Measurements from ENCODE around the gene SORCS3. TPM values are rescaled to one million over a fixed set of nuclear protein-coding genes. Genes with fewer than 3 reads are reported as not detected.

SORCS3 gene
- total and polyA plus RNA-seq, 2 of the 4 experiments (the other 2 are of a cell fraction), result not detected

GRCh38 chr10:105262666-105263065 is 621.6 kb downstream of the SORCS3 start:
- dilution Hi-C loops (cut with HindIII; ENCODE audit: low sequenced_read_pairs, unreplicated experiment), result no loop called here
- DNase-seq (no peak), ATAC-seq (ENCODE audit: low read depth) (no peak)
- ChIA-PET POLR2A (ENCODE audit: unreplicated experiment) (no interaction called here), CTCF (no interaction called here)
- H3K23ac ChIP-seq (ENCODE audit: low read depth, low read length), result no peak overlapping the region
- no peaks in the 10 kb centered on the region for H3K27me3 ChIP-seq (ENCODE audit: control insufficient read depth, insufficient read depth, low read length)
- H2BK20ac ChIP-seq (ENCODE audit: low read depth, low read length), result no peak overlapping the region
- H2BK15ac ChIP-seq (ENCODE audit: low read depth, low read length), result no peak overlapping the region
- no peak overlapping the region for H2AK5ac ChIP-seq (ENCODE audit: low read depth, low read length)
- no peak overlapping the region for H3K4me2 ChIP-seq (ENCODE audit: low read depth, low read length)
- no peaks in the 10 kb centered on the region for H3K4me1 ChIP-seq (ENCODE audit: control insufficient read depth, insufficient read depth, low read length)
- H2AK9ac ChIP-seq (replicated peaks; ENCODE audit: low read depth, low read length, poor library complexity), result no peak overlapping the region
- in situ Hi-C loops (cut with MboI; ENCODE audit: low sequenced_read_pairs), result no loop called here
- H3K79me1 ChIP-seq (ENCODE audit: low read depth in 1 of 2, low read length in 2 of 2), result no peaks in the 10 kb centered on the region
- intact Hi-C loops (cut with micrococcal nuclease), result no loop called here
- no peak overlapping the region for H3K4ac ChIP-seq (ENCODE audit: low read depth, low read length)
- H3K4me3 ChIP-seq (ENCODE audit: insufficient read depth, low read depth, low read length), result no peak overlapping the region
- H4K5ac ChIP-seq (ENCODE audit: low read depth, low read length), result no peak overlapping the region
- H3K18ac ChIP-seq (ENCODE audit: low read depth, low read length), result no peak overlapping the region
- no TSS peak for BruUV-seq (replicated peaks)
- H3K56ac ChIP-seq (ENCODE audit: extremely low read depth, insufficient read depth, low read length), result no peak overlapping the region
- no peak overlapping the region for H2BK120ac ChIP-seq (ENCODE audit: low read depth, low read length)
- no peak overlapping the region for H3K27ac ChIP-seq (ENCODE audit: insufficient read depth, low read length)
- H3K36me3 ChIP-seq (ENCODE audit: control insufficient read depth, insufficient read depth, low read length), result no peaks in the 10 kb centered on the region
- no peak overlapping the region for H4K8ac ChIP-seq (ENCODE audit: low read depth in 2 of 2, low read length in 2 of 2)
- TF ChIP-seq NFE2L2 (IDR thresholded peaks at IDR 0.05; ENCODE audit: low read depth, low read length) (no peak), BHLHE40 (IDR thresholded peaks at IDR 0.05; ENCODE audit: low read depth, low read length) (no peak), USF2 (IDR thresholded peaks at IDR 0.05; ENCODE audit: low read depth, low read length) (no peak), RAD21 (IDR thresholded peaks at IDR 0.05; ENCODE audit: low read length) (no peak), POLR2A (IDR thresholded peaks at IDR 0.05; ENCODE audit: low read depth, low read length) (no peak), CHD1 (IDR thresholded peaks at IDR 0.05; ENCODE audit: low read depth, low read length) (no peak), MAZ (IDR thresholded peaks at IDR 0.05; ENCODE audit: borderline replicate concordance, low read depth, low read length) (no peak)
- peaks cover 10% of the 10 kb centered on the region; the same call in 1 of the 2 replicates for H3K9me3 ChIP-seq (ENCODE audit: control insufficient read depth, insufficient read depth, low read length)
- H2AFZ ChIP-seq (replicated peaks; ENCODE audit: low read length, poor library complexity), result no peak overlapping the region
- H3K14ac ChIP-seq (replicated peaks; ENCODE audit: low read depth, low read length), result no peak overlapping the region
- H4K20me1 ChIP-seq (ENCODE audit: insufficient read depth, low read length), result no peaks in the 10 kb centered on the region
- H4K91ac ChIP-seq (ENCODE audit: insufficient read depth, low read depth, low read length), result no peak overlapping the region
- H2BK5ac ChIP-seq (ENCODE audit: low read depth, low read length, poor library complexity, severe bottlenecking), result no peak overlapping the region
- H3K9ac ChIP-seq (ENCODE audit: low read depth, low read length), result no peak overlapping the region
- no CpG with 5 or more reads among the region's 2 CpGs for WGBS, 2 experiments (ENCODE audit: extremely low coverage in 2 of 2, insufficient read length in 1 of 2)
- no peaks in the 10 kb centered on the region for H3K9me1 ChIP-seq (ENCODE audit: insufficient read depth, low read length)

Measured in IMR-90 (cell line).